K562 treated with DMSO at 1 percent for 12 hours (cell line): ENCODE measurements around the gene CRHR2. TPM values are rescaled to one million over a fixed set of nuclear protein-coding genes. Genes with fewer than 3 reads are reported as not detected.

Experiments
- total RNA-seq: library from RNA; unstranded; fragments of 300-600 nt; gene quantifications from 2 replicates; pipeline ENCODE4 v1.2.3, GENCODE V29; 2022; ENCODE audit not compliant: insufficient read depth

The CRHR2 gene
- total RNA-seq, result not detected in 2 replicates

DNA sequence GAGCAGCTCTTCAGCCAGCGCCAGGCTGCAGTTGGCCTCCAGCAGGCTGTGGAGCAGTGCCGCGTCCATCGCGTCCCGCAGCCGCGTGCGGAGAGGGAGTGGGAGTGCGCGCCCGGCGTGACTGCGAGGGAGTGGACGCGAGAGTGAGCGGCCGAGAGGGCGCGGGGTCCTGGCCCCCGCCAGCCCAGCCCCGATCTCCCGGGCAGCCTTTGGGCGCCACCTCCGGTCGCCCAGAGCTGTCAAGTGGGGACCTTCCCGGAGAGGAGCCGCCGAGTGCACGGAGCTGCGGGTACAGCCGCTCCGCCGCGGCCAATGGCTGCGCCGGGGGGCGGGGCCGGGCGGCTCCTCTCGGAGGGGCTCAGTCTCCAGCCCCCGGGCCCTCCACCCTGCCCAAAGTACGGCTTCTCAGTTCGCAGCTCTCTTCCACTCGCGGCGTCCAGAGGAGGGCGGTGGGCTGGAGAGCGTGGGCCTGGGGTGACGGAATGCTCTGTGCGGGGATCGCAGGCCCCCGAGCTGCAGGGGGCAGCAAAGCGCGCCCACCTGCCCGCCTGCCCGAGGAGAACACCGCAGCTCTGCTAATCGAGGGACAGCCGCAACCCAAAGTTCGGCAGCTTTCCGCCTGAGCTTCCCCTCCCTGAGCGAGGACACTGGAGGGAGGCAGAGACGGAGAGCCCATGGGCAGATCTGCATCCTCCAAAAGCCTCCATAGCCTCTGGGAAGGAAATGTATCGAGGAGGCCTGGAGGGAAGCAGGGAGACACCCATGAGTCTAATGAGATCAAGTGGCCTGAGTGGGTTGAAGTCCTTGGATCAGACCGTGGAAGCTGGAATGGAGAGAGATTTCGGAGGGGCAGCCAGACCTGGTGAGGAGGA lies at the start of gene CRHR2:
TSS of gene CRHR2 (minus strand) at position 245 of the 872 bp plus-strand sequence. CDS start at position 69, 176 bp downstream.

Other genes with a start within 250 kb of the CRHR2 start
- 4.7 and 10.4 TPM in 2 replicates for gene NOD1, start 203.7 kb downstream of the CRHR2 start, total RNA-seq
- gene GGCT, start 177.6 kb downstream of the CRHR2 start, total RNA-seq, result 46.8 and 85.5 TPM in 2 replicates
- 202 and 299 TPM in 2 replicates for gene GARS1, start 87.6 kb downstream of the CRHR2 start, total RNA-seq
- gene INMT, start 69.7 kb upstream of the CRHR2 start, total RNA-seq, result not detected in 2 replicates
- gene MINDY4, start 89.0 kb upstream of the CRHR2 start, total RNA-seq, result 4.6 and 8.9 TPM in 2 replicates
- gene AQP1, start 229.4 kb upstream of the CRHR2 start, total RNA-seq, result 0.99 and 2.1 TPM in 2 replicates